Fibroblast of villous mesenchyme (primary cell): ENCODE measurements around the gene SSH2. TPM values are rescaled to one million over a fixed set of nuclear protein-coding genes. Genes with fewer than 3 reads are reported as not detected.
"Not testable (repeated sequence)": the region's sequence is repeated elsewhere in the genome, so short reads cannot be mapped to it uniquely, and the experiment has no call there.

Experiments
- DNase-seq: peaks from one replicate; pipeline ENCODE4 v3.0.0-alpha.2; 2010; ENCODE audit warnings: low read depth
- H3K4me3 ChIP-seq: 2 replicates; pipeline ENCODE4 v1.5.1; 2011; ENCODE audit warnings: low read depth, mild to moderate bottlenecking, low read length
- CTCF ChIP-seq: IDR thresholded peaks from 2 replicates; pipeline ENCODE4 v1.5.1; 2012; ENCODE audit warnings: low read depth, mild to moderate bottlenecking, low read length; ENCODE audit not compliant: insufficient read depth
- total RNA-seq: library from RNA; depleted of rRNA; stranded (reverse); fragments of >200 nt; gene quantifications from 2 replicates; pipeline ENCODE4 v1.2.3, GENCODE V29; 2012

SSH2 gene
- total RNA-seq, 1 donor: 19.0 TPM

- H3K4me3 ChIP-seq: no peak overlapping the region
- TF ChIP-seq CTCF: no peak
- DNase-seq: no peak
Observed at GRCh38 chr17:29874931-29875596, 55.0 kb downstream of the SSH2 start.

- not testable (repeated sequence) for DNase-seq, H3K4me3 ChIP-seq
Observed at GRCh38 chr17:29874358-29874757, 55.7 kb downstream of the SSH2 start.

GRCh38 chr17:29873476-29873875 is 56.6 kb downstream of the SSH2 start:
- DNase-seq: no peak
- TF ChIP-seq CTCF: no peak
- no peak overlapping the region for H3K4me3 ChIP-seq

- H3K4me3 ChIP-seq: no peak overlapping the region
- no peak for TF ChIP-seq CTCF
- DNase-seq: no peak
Observed at GRCh38 chr17:29870836-29871465, 59.1 kb downstream of the SSH2 start.

- DNase-seq: no peak
- peak; percentile 10 for TF ChIP-seq CTCF
- H3K4me3 ChIP-seq: no peak overlapping the region
Observed at GRCh38 chr17:29867643-29868181, 62.3 kb downstream of the SSH2 start.

- TF ChIP-seq CTCF: no peak
- H3K4me3 ChIP-seq: no peak overlapping the region
- no peak for DNase-seq
Observed at GRCh38 chr17:29866746-29867404, 63.2 kb downstream of the SSH2 start.

GRCh38 chr17:29864615-29865014 is 65.4 kb downstream of the SSH2 start:
- no peak for DNase-seq
- H3K4me3 ChIP-seq: no peak overlapping the region
- no peak for TF ChIP-seq CTCF

GRCh38 chr17:29864123-29864522 is 65.9 kb downstream of the SSH2 start:
- not testable (repeated sequence) for H3K4me3 ChIP-seq, DNase-seq
